Measurements from ENCODE around the gene KRT13.

The KRT13 gene

DNA sequence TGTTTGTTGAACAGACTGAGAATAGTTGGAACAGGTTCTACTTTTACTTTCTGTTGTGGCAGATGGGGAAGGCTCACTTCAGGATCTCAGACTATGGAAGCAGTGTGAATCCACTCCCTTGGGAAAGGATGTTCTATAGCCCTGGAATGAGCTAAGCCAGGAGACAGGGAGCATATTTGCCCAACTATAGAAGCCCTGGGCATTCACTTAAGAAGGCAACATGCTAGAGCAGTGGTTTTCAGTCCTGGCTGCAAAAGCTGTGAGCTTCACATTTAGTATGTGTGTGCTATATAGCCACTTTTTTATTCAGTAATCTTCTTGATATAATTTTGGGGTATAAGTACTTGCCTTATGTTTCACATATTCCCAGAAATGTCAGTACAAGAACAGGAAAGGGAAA lies 37.1 kb downstream of the KRT13 start:
- no peak for DNase-seq (ENCODE audit: low read depth in 2 of 2)

DNA sequence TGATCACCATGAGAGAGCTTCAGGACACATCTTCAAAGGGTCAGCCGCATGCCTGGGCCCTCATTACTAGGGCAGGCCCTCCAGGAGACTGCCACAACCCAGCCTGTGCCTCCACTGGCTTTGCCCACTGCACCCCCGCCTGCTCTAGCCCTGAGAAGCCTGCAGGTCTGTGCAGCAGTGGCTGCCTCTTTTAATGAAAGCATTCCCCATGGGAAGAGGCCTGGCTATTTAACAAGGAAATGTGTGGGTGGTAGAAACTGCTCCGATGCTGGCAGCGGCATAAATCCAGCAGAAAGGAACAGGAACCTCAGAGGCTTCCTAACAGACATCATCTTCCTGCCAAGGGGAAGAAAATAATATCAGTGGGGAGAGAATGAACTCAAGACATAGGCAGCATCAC lies 37.9 kb downstream of the KRT13 start:
- DNase-seq (ENCODE audit: low read depth in 2 of 2): no peak

DNA sequence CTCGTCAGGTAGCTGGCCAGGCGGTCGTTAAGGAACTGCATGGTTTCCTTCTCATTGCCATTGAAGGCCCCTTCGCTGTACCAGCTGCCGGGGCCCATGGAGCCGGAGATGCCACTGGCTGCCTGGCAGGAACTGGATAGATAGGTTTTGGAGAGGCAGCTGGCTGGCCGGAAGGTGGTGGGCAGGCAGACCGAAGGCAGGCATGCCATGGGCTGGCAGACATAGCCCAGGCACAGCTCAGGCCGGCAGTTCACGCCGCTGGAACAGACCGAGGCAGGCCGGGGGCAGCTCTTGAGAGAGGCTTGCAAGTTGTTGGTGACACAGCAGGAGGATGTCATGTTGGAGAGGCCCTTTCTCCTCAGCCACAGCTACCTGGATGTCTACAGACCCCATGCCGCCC lies 38.4 kb downstream of the KRT13 start, which contains the start of gene KRT32:
KRT32 (minus strand) TSS at position 399 of the 400 bp plus-strand sequence; CDS start at position 338, 61 bp downstream.
- DNase-seq (ENCODE audit: low read depth in 2 of 2): no peak

DNA sequence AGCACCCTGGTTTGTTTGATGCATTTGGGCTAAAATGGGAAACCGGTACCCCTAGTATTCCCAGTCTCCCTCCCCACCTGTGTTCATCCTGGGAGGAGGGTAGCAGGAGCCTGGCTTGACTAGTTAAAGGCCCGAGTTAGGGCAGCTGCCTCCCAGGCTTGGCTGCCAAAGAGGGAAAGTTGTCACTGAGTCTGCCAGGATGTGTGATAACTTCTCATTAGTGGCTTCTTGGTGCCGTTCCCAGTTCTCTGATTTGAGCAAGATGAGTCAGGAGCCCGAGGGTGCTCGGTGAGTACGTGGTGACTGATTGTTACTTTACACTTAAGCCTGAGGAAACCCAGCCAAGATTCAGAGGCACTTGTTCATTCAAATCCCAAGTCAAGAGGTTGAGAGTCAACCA lies 40.7 kb downstream of the KRT13 start:
- no peak for DNase-seq (ENCODE audit: low read depth in 2 of 2)

DNA sequence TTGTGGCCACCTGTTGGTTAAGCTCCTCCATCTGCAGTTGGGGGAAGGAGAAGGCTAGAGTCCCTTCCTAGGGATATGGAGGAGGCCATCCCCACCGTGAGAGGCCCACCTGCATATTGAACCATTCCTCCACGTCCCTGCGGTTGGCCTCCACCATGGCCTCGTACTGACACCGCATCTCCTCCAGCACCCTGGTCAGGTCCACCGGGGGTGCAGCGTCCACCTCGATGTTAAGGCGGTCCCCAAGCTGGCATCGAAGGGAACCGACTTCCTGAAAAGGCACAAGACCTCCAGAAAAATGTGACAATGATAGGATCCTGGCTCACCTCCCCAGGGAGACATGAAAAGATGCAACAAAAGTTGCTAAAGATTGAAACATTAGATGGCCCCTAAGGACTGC lies 41.2 kb downstream of the KRT13 start:
- DNase-seq (ENCODE audit: low read depth in 2 of 2): no peak

DNA sequence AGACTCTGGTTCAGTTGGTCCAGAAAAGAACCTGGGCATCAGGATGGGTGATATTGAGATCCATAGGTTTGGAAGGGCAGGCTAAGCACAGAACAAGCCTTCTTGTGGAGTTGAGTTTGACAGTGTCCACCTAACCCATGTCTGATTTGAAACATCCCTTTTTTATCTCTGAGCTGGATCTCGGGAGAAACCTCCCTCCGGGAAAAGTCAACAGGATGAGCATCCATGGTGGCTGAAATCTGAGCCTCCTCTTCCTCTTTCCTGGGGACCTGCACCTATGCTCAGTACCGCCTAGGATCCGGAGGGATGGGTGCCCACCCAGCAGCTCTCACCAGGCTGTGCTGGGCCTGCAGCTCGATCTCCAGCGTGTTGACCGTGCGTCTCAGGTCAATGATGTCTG lies 41.7 kb downstream of the KRT13 start:
- no peak for DNase-seq (ENCODE audit: low read depth in 2 of 2)

DNA sequence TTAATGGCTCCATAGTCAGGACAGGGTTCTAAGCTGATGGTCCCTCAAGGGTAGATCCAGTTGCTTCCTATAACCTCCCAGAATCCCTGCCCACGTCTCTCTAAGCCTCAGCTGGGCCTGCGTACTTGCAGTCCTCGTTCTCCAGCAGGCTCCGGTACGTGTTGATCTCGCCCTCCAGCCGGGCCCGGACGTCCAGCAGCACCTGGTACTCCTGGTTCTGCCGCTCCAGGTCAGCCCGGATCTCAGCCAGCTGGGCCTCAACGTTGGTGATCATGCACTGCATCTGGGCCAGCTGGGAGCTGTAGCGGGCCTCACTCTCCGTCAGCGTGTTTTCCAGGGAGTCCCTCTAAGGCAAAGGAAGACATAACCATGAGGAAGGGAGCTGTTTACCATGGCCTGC lies 42.7 kb downstream of the KRT13 start:
- DNase-seq (ENCODE audit: low read depth in 2 of 2): no peak

DNA sequence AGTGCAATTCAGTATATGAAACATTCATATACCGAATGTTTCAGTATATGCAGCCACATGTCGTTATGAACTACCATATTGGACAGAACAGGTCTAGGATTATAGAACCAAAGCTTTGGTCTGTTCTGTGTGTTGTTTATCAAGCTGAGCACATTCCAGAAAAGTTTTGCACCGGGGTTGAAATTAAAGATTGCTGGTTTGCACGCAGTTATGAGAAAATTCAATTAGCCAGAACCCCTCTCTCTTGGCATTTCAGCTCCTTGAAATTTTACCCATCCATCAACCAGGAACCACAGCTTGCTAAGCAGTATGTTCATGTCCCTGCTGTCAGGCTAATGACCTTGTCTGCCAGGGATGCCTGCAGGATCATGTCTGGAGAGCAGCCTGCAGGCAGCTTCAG lies 47.7 kb downstream of the KRT13 start:
- no peak for DNase-seq (ENCODE audit: low read depth in 2 of 2)

DNA sequence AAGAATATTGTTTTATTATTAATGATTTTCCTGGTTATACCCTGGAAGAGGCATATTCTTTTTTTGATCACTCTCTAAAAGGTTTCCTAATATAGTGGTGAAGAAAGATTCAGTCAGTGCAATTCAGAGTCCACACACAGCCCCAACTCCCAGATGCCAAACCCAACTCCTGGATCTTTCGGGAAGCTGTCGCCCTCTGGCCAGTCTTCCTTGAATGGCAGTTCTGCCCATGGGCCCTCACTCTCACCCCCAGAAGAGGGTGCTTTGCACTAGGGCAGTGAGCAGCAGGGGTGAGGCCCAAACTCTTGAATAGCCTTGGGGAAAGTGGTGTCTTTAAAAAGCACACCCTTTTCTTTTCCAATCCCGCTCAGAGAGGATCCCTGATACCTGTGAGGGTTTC lies 49.2 kb downstream of the KRT13 start:
- no peak for DNase-seq (ENCODE audit: low read depth in 2 of 2)

DNA sequence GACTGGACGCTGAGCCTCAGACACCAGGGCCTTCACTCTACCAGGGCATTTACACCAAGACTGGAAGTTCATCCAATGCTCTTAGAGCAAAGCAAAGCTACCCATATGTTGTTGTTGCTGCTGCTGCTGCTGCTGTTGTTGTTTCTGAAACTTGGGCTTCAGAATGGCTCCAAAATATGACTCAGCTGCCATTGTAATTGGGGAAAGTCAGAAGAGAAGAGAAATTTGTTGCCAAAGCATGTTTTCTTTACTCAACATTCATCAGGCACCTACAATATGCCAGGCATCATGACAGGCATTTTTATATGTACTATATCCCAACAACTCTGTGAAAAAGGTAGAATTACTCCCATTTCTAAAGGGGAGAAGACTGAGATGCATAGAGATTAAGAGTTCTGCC lies 50.2 kb downstream of the KRT13 start:
- DNase-seq (ENCODE audit: low read depth in 2 of 2): no peak

DNA sequence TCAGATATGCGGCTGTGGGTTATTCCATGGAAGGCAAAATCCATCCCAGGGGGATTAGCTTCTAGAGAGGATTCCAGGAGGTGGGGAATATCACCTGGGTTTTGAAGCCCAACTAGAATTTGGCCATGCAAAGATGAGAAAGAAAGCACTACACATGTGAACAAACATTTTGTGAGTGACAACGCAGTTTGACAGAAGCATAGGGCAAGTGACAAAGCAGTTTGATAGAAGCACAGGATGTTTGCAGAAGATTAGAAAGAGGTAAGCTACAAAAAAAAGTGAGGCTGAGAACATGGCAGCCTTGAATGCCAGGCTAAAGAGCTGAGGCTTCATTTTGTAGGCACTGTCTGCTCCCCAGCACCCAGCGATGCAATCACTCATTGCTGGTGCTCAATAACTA lies 52.3 kb downstream of the KRT13 start:
- DNase-seq (ENCODE audit: low read depth in 2 of 2): no peak

DNA sequence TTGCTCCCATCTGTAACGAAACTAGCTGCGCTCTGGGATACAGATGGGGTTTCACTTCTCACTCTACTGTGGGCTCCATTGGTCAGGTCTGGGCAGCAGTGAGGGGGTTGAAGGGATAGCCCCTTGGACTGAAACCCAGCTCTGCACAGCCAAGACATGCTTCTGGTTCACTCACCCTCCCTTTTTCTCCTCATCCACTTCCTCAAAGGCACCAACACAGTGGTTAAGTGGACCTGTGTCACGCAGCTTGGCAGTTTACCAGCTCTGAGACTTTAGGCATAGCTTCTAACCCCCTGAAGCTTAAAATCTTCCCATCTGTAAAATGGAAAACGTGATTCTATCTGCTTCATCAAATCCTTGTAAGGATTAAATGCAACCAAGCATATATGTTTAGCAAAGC lies 53.1 kb downstream of the KRT13 start:
- no peak for DNase-seq (ENCODE audit: low read depth in 2 of 2)

DNA sequence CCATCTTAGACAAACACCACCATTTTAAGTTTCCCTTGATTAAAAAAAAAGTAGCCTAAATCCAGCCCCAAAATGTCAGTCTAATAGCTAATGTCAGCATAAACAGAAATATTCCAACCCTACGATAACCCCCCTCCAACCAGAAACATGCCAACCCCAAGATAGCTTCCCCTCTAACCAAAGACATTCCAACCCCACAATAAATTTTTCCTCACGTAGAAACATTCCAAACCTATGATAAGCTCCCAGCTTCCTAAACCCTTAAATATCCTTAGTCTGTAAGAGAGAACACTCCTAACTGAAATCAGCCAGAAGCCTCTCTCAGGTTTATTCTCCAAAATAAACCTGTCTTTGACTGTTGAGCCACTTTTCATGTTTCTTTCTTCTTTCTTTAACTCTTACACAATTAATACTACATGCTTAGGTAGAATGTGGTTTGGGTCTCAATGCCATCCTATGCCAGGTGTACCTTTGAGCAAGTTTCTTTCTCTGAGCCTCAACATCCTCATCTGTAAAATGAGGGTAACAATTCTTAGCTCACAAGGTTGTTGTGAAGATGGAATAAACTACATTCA lies 54.2 kb downstream of the KRT13 start:
- DNase-seq (ENCODE audit: low read depth in 2 of 2): no peak

Data from activated CD8-positive, alpha-beta memory T cell treated with anti-CD3 and anti-CD28 coated beads for 4 hours (primary cell).